GM12878 (cell line): Measurements from ENCODE around the gene CHCHD6. TPM values are rescaled to one million over a fixed set of nuclear protein-coding genes. Genes with fewer than 3 reads are reported as not detected.

Experiments used
- ATAC-seq: fragments of 200-7000 bp; cut with Tn5 transposase; 3 replicates; pipeline ENCODE4 v1.9.1; 2020; ENCODE audit warnings: mild to moderate bottlenecking, moderate library complexity
- BruUV-seq: library from RNA; stranded (reverse); fragments of 400-500 nt; replicated peaks from 2 replicates; lab custom pipeline; 2021; lab: Mats Ljungman, UMichigan
- CTCF ChIA-PET: fragments of 300-600 bp; sonication (Branson Sonifier 250); formaldehyde crosslinking; extraction: SDS; loops from one replicate; lab custom pipeline; 2021; ENCODE audit warnings: inconsistent platforms; lab: Yijun Ruan, JAX
- POLR2A ChIA-PET: fragments of 350-600 bp; formaldehyde crosslinking; extraction: SDS; loops from one replicate; lab custom pipeline; 2021; ENCODE audit warnings: inconsistent platforms; lab: Charles Lee
- RAD21 ChIA-PET: fragments of 300-600 bp; sonication (Branson Sonifier 250); formaldehyde crosslinking; loops from one replicate; lab custom pipeline; 2023; ENCODE audit warnings: antibody characterized with exemption; ENCODE audit not compliant: unreplicated experiment; lab: Charles Lee
- SMC1A ChIA-PET: fragments of 300-600 bp; sonication (Branson Sonifier 250); formaldehyde crosslinking; loops from one replicate; lab custom pipeline; 2023; ENCODE audit not compliant: unreplicated experiment, uncharacterized antibody; lab: Charles Lee
- DNase-seq: peaks from one replicate; pipeline ENCODE4 v3.0.0-alpha.2; 2011; ENCODE audit warnings: low read depth, low spot score
- FAIRE-seq: peaks from 3 replicates; lab custom pipeline; 2011; peaks lifted over from hg19 to GRCh38; lab: Jason Lieb, UNC
- H2AFZ ChIP-seq: 2 replicates; pipeline ENCODE4 v1.6.0; 2011; ENCODE audit warnings: low read depth, low read length, control low read depth; ENCODE audit not compliant: control insufficient read depth
- H3K27ac ChIP-seq: 2 replicates; pipeline ENCODE4 v1.5.1; 2011; ENCODE audit warnings: control low read depth; ENCODE audit not compliant: control insufficient read depth, insufficient read depth
- H3K27me3 ChIP-seq, 2 experiments: replicated peaks in 1 of 2; 2 replicates each; pipeline versions ENCODE4 v1.6.0 to v1.6.1; 2011; ENCODE audit warnings: low read length in 1 of 2; ENCODE audit not compliant: control insufficient read depth in 2 of 2, insufficient read depth in 2 of 2
- H3K36me3 ChIP-seq, 2 experiments: 2 replicates each; pipeline ENCODE4 v1.5.1; 2011; ENCODE audit warnings: low read length in 1 of 2; ENCODE audit not compliant: control insufficient read depth in 2 of 2, insufficient read depth in 2 of 2
- H3K4me1 ChIP-seq: 2 replicates; pipeline ENCODE4 v1.6.1; 2011; ENCODE audit warnings: mild to moderate bottlenecking, low read length, moderate library complexity, mixed read lengths; ENCODE audit not compliant: control insufficient read depth, insufficient read depth
- H3K4me2 ChIP-seq: 2 replicates; pipeline ENCODE4 v1.6.0; 2011; ENCODE audit warnings: control low read depth; ENCODE audit not compliant: control insufficient read depth, insufficient read depth
- H3K4me3 ChIP-seq: fragments of 200-600 bp; sonication (generic); 2 replicates; pipeline ENCODE4 v1.5.1; 2016
- H3K79me2 ChIP-seq: 2 replicates; pipeline ENCODE4 v1.6.0; 2011; ENCODE audit warnings: low read length; ENCODE audit not compliant: control insufficient read depth, insufficient read depth
- H3K9ac ChIP-seq: 2 replicates; pipeline ENCODE4 v1.8.0; 2011; ENCODE audit warnings: low read length, control low read depth, mixed read lengths; ENCODE audit not compliant: control insufficient read depth, insufficient read depth
- H3K9me3 ChIP-seq: replicated peaks from 3 replicates; pipeline ENCODE4 v1.5.1; 2011; ENCODE audit warnings: mild to moderate bottlenecking, low read length; ENCODE audit not compliant: control insufficient read depth, insufficient read depth
- H4K20me1 ChIP-seq: 2 replicates; pipeline ENCODE4 v1.6.0; 2011; ENCODE audit not compliant: control insufficient read depth, insufficient read depth
- CTCF ChIP-seq, 3 experiments: IDR thresholded peaks in 2 of 3; conservative IDR thresholded peaks in 1 of 3; 2 replicates each; pipeline ENCODE4 v1.5.1; 2011; ENCODE audit warnings: low read depth in 3 of 3, low read length in 3 of 3, mild to moderate bottlenecking in 3 of 3, control low read depth in 2 of 3, moderate library complexity in 2 of 3, inconsistent platforms in 1 of 3, mixed read lengths in 1 of 3; ENCODE audit not compliant: control insufficient read depth in 2 of 3, insufficient read depth in 1 of 3; ENCODE audit errors: extremely low read depth in 1 of 3
- IKZF1 ChIP-seq: fragments of 450-650 bp; conservative IDR thresholded peaks from 2 replicates; pipeline ENCODE4 v1.6.1; 2017; ENCODE audit warnings: antibody characterized with exemption, mild to moderate bottlenecking
- NR2F1 ChIP-seq: fragments of 450-650 bp; conservative IDR thresholded peaks from 2 replicates; pipeline ENCODE4 v1.6.1; 2017; ENCODE audit warnings: mild to moderate bottlenecking
- TBL1XR1 ChIP-seq: IDR thresholded peaks from 2 replicates; pipeline ENCODE4 v1.6.1; 2012; ENCODE audit warnings: low read depth, low read length, improper control_type of control experiment
- TCF7 ChIP-seq: IDR thresholded peaks from 2 replicates; pipeline ENCODE4 v1.6.1; 2014; ENCODE audit warnings: antibody characterized with exemption, borderline replicate concordance
- WGBS: methylation state at CpG from one replicate; pipeline ENCODE4 v1.1.6; 2016; ENCODE audit warnings: low lambda C conversion rate; ENCODE audit not compliant: insufficient replicate concordance, insufficient coverage; ENCODE audit errors: missing lambda C conversion rate; 5-methylcytosine and 5-hydroxymethylcytosine counted together
- in situ Hi-C: fragments of 300-500 bp; cut with MboI; formaldehyde crosslinking; loops from 9 replicates; pipeline ENCODE4 v1.14.3; 2018; ENCODE audit warnings: mixed read lengths
- intact Hi-C: fragments of 100-400 bp; cut with micrococcal nuclease; formaldehyde crosslinking; loops from one replicate; pipeline ENCODE4 v1.14.2; 2022; ENCODE audit not compliant: unreplicated experiment
- polyA plus RNA-seq, 11 experiments: library from polyadenylated mRNA; depleted of rRNA in 4 of 11; unstranded in 6 of 11; stranded (reverse) in 5 of 11; fragments of >200 nt; fragmentation: Nextera tagmentation in 4 of 11; fragmentation: Illumina TruSeq in 1 of 11; extraction: Ambion mirVana in 4 of 11; extraction: Trizol in 1 of 11; gene quantifications; 1 replicate in 1 of 11; 2 replicates in 10 of 11; pipeline versions ENCODE4 v1.2.1 to v1.2.3, GENCODE V29; 2011 to 2016; ENCODE audit warnings: inconsistent platforms in 2 of 11, missing spikeins in 2 of 11, low read depth in 1 of 11
- total RNA-seq, 4 experiments: library from RNA; depleted of rRNA in 3 of 4; stranded (reverse); fragments of >200 nt in 3 of 4; fragmentation: Illumina TruSeq in 1 of 4; extraction: Trizol in 1 of 4; gene quantifications; 2 replicates each; pipeline versions ENCODE4 v1.2.1 to v1.2.3, GENCODE V29; 2013 to 2021

CHCHD6 gene
- total and polyA plus RNA-seq, 10 of the 15 experiments (the other 5 are each of a cell fraction or from before 2014, with no cell fraction given): 2.7 to 16.7 (median 12.3) TPM

GRCh38 chr3:126971891-126972351 lies 267.9 kb downstream of the CHCHD6 start:
- RAD21 ChIA-PET: interaction anchor here (0.8 to 1.0 kb wide), 2 partner anchors 9 to 235 kb away, joined by 3 read pairs; no protein-coding TSS in a partner anchor
- BruUV-seq: no TSS peak
- Histone ChIP-seq H3K36me3 (no peaks in the 10 kb centered on the region), H3K4me3 (no peak overlapping the region), H2AFZ (no peak overlapping the region), H3K27me3 (peaks cover 0 to 3% of the 10 kb centered on the region in 2 experiments; a peak in 1 of 4 replicates)
- FAIRE-seq: no peak
- peak; percentile 20; the same call in 2 of the 3 replicates for ATAC-seq
- in situ Hi-C loops: no loop called here
- TF ChIP-seq IKZF1 (0 out of 2 replicates have a peak, but pooled peaks have one; percentile 11), NR2F1 (peak; percentile 62; the same call in 1 of the 2 replicates), TBL1XR1 (no peak)
- TF ChIP-seq, all 136 proteins: peak for 2
- Histone ChIP-seq H4K20me1 (no peaks in the 10 kb centered on the region), H3K79me2 (no peaks in the 10 kb centered on the region), H3K9me3 (peaks cover 6% of the 10 kb centered on the region), H3K27ac (no peak overlapping the region), H3K4me2 (no peak overlapping the region), H3K4me1 (no peaks in the 10 kb centered on the region), H3K9ac (no peak overlapping the region)
- ChIA-PET SMC1A (interaction anchor here (1.1 kb wide), 1 partner anchor 252 kb away, joined by 4 read pairs; no protein-coding TSS in a partner anchor), CTCF (no interaction called here), POLR2A (no interaction called here)
- 10% methylated on average over 13 of the region's 13 CpGs for WGBS
- intact Hi-C loops: no loop called here
- DNase-seq: no peak

GRCh38 chr3:126972866-126973265 lies 268.8 kb downstream of the CHCHD6 start:
- H2AFZ ChIP-seq: no peak overlapping the region
- DNase-seq (no peak), ATAC-seq (peak; percentile 38; the same call in 2 of the 3 replicates), FAIRE-seq (no peak)
- H3K36me3 ChIP-seq: no peaks in the 10 kb centered on the region
- no peak overlapping the region for H3K4me3 ChIP-seq
- ChIA-PET SMC1A (interaction anchor here (0.6 kb wide), 1 partner anchor 341 kb away, joined by 3 read pairs; no protein-coding TSS in a partner anchor), CTCF (interaction anchor here (0.6 to 1.1 kb wide), 3 partner anchors 9 to 492 kb away, joined by 3 to 4 read pairs (median 3); no protein-coding TSS in a partner anchor), RAD21 (interaction anchor here (1.1 kb wide), 1 partner anchor 8 kb away, joined by 4 read pairs; no protein-coding TSS in a partner anchor), POLR2A (interaction anchor here (0.8 kb wide), 1 partner anchor 85 kb away, joined by 3 read pairs; no protein-coding TSS in a partner anchor)
- no peak overlapping the region for H3K4me2 ChIP-seq
- in situ Hi-C loops (no loop called here), intact Hi-C loops (no loop called here)
- H3K9me3 ChIP-seq: peaks cover 6% of the 10 kb centered on the region
- H3K27me3 ChIP-seq: 0 out of 4 replicates have a peak, but pooled peaks cover 0 to 3% of the 10 kb centered on the region in 2 experiments
- H3K4me1 ChIP-seq: no peaks in the 10 kb centered on the region
- no peaks in the 10 kb centered on the region for H3K79me2 ChIP-seq
- TF ChIP-seq CTCF (IDR thresholded peaks at IDR 0.05 in 2 of 3, conservative IDR thresholded peaks at IDR 0.05 in 1 of 3; ENCODE audit: control insufficient read depth in 2 of 3, extremely low read depth in 1 of 3, insufficient read depth in 1 of 3, low read depth in 3 of 3, low read length in 3 of 3): 0 out of 6 replicates have a peak, but pooled peaks of 1 of the 3 experiments have one; percentile 2
- TF ChIP-seq TCF7: no peak
- no peaks in the 10 kb centered on the region for H4K20me1 ChIP-seq
- WGBS: 29% methylated on average over 5 of the region's 5 CpGs
- BruUV-seq: no TSS peak
- no peak overlapping the region for H3K9ac ChIP-seq
- no peak overlapping the region for H3K27ac ChIP-seq
